SW480 (cell line): Measurements from ENCODE around the gene A4GALT.

Experiments
- DNase-seq: peaks from one replicate; pipeline ENCODE4 v3.0.0-alpha.2; 2016; ENCODE audit warnings: low spot score

Gene A4GALT

GRCh38 chr22:42649246-42650099 lies 71.2 kb downstream of the A4GALT start, which contains the start of gene CYB5R3:
TSS of gene CYB5R3 (minus strand) at chr22:42649392. CDS start at chr22:42649315, 77 bp downstream.
- DNase-seq, result peak; percentile 82

- peak; percentile 44 for DNase-seq
Observed at GRCh38 chr22:42648368-42649245, 72.1 kb downstream of the A4GALT start.

- DNase-seq, result no peak
Observed at GRCh38 chr22:42648017-42648367, 72.7 kb downstream of the A4GALT start.

- no peak for DNase-seq
Observed at GRCh38 chr22:42646569-42647525, 73.8 kb downstream of the A4GALT start.

- DNase-seq, result no peak
Observed at GRCh38 chr22:42645938-42646568, 74.6 kb downstream of the A4GALT start.

- no peak for DNase-seq
Observed at GRCh38 chr22:42645341-42645937, 75.2 kb downstream of the A4GALT start.

- no peak for DNase-seq
Observed at GRCh38 chr22:42644422-42645340, 76.0 kb downstream of the A4GALT start.

- DNase-seq, result no peak
Observed at GRCh38 chr22:42643634-42644421, 76.8 kb downstream of the A4GALT start.

- no peak for DNase-seq
Observed at GRCh38 chr22:42642806-42643633, 77.7 kb downstream of the A4GALT start.
